ENCODE measurements around the gene GABRP.
"Not testable (repeated sequence)": the region's sequence is repeated elsewhere in the genome, so short reads cannot be mapped to it uniquely, and the experiment has no call there.

GABRP gene

DNA sequence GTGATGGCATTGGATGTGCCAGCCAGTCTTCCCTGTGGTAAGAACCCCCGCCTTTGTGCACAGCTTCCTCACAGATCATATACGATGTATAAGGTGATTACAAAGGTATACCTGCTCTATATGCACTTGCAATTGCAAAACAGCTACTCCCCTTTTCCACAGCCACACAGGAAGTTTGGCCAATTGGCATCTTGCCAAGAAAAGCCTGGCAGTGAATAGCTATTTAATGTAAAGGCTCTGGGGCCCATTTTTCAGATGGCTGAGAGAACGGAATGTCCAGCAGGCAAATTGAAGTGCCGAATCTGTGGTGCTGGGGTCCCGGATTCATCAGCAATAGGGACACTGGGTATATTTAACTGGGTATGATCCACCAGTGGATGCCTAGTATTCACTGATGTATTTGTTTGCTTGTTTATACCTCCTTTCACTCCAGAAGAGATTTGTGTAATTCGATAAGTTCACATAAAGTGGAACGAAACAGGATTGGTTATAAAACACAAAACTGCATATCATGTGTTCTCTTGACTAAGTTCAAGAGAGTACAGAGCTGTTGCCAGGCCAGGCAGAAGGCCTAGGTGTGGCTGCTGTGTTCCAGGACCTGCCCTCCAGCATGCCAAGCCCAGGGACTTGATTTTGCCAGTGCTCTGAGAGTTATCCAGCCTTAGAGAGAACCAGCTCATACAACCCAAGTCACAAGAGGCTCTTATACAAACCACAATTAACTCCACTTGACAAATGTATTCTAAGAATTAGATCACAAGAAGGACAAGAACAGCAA lies 27.7 kb upstream of the GABRP start:
- DNase-seq (ENCODE audit: low spot score), result no peak

DNA sequence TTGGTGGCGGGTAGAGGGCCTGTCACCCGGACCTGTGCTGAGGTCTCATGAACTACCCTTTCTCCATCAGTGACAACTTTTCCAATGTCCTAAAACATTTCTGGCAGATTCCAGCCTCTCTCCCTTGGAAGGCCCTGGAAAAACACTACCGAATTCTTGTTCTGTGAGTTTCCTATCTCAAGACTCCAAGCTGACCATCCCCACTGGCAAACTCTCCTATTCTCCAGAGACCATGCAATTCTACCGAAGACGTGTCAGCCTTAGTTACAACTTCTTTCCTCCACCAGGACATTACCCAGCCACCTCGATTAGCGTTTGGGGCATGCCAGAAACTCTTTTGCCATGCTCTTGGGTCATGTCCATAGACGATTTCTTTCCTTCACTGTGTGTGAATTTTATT lies 26.8 kb upstream of the GABRP start:
- DNase-seq (ENCODE audit: low spot score), result no peak

DNA sequence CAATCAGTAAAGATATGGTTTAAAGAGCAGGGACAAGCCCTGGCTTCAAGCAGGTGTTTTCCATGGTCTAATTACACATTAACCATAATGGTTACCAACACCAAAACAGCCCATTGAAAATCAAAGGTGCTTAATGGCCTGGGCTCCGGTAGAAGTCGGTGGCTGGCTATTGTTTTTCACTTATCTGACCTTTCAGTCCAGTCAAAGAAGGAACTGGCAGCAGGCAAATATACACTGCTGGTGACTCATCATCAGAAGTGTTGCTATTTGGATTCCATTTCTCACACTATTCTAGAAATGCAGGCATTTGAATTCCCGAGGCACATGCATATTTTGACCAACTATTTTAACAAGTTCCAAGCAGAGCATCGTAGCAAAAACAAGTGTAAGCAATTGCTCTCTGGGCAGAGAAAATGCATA lies 26.3 kb upstream of the GABRP start:
- DNase-seq (ENCODE audit: low spot score), result no peak

DNA sequence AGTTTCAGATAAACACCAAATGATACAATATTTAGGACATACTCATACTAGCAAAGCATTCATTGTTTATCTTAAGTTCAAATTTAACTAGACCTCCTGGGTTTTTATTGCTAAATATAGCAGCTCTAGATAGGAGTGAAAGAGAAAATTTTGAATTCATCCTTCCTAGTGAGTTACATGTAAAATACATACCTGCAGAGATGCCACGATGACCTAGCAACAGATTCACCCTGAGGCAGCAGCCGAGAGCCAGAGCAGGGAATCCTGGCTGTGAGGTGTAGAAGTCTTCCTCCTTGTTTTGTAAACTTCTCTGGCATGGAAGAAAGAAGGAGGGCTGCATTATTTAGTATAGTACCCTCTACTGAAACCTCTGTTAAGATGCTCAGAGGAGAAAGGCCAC lies 25.9 kb upstream of the GABRP start:
- DNase-seq (ENCODE audit: low spot score), result no peak

DNA sequence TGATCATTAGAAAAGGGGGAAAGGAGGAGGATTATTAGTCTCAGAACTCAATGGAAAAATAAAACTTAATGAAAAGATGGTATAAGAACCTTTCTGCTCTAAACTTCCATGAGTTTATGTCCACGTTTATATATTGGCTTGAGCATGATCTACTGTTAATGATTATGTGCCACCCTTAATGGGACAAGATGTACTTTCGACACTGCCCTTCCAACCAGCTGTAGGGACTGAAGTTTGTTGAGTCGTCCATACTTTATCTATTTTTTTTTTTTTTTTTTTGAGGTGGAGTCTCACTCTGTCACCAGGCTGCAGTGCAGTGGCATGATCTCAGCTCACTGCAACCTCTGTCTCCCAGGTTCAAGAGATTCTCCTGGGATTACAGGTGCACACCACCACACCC lies 25.0 kb upstream of the GABRP start:
- DNase-seq (ENCODE audit: low spot score), result no peak

DNA sequence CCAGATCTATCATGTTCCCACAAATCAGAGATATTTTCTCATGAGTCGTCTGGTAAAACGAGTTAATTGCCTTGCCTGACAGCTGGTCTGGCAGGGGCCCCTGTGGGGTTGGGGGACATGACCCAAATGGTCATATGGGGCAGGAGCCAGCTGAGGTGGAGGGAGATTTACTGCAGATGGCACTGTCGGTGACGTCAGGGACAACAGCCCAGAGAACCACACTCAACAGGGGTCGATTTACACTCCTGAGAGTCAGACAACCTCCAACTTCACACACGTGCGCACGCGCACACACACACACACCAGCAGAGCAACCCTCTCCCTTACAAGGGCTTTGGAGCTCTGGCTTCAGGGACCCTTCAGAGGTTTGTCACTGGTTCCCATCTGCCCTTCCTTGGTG lies 23.4 kb upstream of the GABRP start:
- DNase-seq (ENCODE audit: low spot score), result no peak

DNA sequence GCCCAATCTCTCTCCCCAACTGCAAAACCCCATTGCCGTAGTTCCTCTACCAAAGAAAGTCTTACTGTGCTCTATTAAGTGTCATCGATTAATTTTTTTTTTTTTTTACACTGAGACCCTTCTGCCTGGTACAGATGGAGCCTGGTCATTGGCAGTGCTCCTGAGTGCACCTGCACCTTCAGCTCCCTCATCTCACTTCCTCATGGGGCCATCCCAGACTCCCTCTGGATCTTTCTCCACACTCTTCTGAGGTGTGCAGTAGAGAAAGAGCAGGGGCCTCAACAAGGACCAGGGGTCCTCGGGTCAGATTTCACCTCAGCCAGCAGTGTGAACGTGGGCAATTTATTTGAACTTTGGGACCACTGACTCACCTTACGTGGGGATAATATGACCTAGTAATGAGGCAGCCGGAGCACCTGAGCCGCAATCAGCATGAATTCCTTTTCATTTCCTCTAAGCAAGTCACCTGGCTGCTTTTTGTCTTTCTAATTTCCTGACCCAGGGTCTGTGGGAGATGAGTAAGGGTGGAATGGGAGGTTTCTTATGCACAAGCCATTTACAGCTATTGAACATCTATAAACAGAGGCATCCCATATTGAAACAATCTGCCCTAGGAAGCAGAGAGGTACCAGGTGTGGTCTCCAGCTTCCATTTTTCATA lies 22.3 kb upstream of the GABRP start:
- no peak for DNase-seq (ENCODE audit: low spot score)

DNA sequence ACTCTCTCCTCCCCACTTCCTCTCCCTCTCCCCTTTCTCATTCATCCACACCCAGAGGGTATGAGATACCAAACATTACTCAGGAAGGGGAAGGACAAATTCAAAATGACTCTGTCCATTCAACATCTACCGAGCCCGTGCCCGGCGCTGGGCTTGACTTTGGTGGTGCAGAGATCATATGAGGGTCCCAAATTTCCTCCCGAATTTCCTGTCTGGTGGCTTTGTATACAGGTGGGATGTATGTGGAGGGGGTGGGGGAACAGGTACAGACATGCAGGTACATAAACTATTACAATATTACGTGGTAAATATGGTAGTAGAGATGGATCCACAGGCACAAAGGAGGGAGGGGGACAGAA lies 21.8 kb upstream of the GABRP start:
- no peak for DNase-seq (ENCODE audit: low spot score)

DNA sequence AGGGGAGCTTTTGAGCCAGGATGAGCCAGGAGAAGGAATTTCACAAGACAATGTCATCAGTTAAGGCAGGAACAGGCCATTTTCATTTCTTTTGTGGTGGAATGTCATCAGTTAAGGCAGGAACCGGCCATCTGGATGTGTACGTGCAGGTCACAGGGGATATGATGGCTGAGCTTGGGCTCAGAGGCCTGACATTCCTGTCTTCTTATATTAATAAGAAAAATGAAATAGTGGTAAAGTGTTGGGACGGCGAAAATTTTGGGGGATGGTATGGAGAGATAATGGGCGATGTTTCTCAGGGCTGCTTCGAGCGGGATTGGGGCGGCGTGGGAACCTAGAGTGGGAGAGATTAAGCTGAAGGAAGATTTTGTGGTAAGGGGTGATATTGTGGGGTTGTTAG lies 21.2 kb upstream of the GABRP start:
- not testable (repeated sequence) for DNase-seq (ENCODE audit: low spot score)

DNA sequence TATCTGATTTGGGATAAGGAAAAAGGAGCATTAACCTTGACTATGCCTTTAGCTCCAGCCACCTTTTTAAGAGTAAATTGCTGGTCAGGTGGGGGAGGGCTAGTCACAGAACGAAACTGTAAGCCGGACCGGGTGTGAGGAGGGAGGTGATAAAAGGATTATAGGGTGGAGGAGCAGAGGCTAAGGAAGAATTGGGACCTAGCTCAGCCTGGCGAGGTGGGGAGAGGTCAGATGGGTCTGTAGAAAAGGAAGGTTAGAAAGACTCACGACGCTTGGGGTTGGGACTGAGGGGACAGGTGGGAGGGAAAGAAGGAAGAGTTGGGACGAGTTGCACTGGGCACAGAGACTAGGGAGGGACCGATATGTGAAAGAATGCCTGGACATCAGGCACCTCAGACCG lies 17.7 kb upstream of the GABRP start:
- DNase-seq (ENCODE audit: low spot score), result not testable (repeated sequence)

DNA sequence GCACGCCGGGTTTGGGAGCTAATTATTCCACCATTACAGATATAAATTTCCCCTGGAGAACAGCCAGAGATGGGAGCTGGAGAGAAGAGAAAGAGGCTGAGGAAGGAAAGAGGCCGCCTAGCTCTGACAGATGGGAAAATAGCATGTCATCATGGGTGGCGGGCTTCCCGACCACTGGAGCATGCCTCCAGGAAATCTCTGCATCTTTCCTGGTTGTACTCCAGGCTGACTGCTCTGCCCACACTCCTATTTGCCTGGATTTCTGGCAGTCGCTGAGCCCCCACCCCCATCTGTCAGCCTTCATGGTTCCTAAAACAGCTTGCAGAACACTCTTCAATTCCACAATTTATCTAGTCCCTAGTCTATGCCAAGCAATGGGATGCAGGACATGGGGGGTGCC lies 14.3 kb upstream of the GABRP start:
- no peak for DNase-seq (ENCODE audit: low spot score)

DNA sequence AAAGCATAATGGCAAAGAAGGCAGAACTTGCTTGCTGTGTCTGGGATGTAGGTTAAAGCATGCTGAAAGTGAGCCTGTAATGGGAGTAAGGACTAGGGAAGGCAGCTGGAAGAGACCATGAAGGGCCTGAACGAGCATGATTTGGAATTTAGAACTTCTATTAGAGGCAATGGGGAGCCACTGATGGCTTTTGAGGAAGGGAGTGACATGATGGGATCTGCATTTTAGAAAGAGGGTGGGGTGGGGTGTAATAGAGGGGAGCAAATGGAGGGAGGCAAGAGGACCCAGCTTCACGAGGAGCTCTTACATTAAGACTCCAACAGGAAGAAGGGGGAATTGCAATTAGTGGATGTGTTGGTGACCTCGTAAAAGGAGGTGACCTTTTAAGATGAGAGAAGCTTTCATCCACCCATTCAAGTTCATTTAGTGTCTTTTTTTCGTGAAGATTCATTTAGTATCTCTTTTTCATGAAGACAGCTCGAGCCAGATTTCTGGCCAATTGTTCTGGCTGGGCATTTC lies 13.6 kb upstream of the GABRP start:
- DNase-seq (ENCODE audit: low spot score), result no peak

DNA sequence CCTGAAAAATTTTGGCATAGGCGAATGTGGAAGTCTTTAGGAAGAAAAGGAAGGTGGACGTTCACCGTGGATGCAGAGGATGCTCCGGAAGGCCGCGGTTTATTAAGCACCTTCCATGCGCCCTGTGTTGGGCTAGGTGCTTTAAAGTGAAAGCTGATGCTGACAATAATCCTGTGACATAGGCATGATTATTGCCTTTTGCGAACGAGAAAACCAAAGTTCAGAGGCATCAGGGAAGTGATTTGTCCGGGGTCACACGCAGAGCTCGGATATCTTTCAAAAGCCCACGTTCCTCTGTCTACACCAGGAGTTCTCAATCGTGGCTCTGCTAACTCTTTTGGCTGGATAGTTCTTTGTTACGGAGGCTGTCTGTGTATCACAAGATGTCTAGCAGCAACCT lies 12.0 kb upstream of the GABRP start:
- no peak for DNase-seq (ENCODE audit: low spot score)

DNA sequence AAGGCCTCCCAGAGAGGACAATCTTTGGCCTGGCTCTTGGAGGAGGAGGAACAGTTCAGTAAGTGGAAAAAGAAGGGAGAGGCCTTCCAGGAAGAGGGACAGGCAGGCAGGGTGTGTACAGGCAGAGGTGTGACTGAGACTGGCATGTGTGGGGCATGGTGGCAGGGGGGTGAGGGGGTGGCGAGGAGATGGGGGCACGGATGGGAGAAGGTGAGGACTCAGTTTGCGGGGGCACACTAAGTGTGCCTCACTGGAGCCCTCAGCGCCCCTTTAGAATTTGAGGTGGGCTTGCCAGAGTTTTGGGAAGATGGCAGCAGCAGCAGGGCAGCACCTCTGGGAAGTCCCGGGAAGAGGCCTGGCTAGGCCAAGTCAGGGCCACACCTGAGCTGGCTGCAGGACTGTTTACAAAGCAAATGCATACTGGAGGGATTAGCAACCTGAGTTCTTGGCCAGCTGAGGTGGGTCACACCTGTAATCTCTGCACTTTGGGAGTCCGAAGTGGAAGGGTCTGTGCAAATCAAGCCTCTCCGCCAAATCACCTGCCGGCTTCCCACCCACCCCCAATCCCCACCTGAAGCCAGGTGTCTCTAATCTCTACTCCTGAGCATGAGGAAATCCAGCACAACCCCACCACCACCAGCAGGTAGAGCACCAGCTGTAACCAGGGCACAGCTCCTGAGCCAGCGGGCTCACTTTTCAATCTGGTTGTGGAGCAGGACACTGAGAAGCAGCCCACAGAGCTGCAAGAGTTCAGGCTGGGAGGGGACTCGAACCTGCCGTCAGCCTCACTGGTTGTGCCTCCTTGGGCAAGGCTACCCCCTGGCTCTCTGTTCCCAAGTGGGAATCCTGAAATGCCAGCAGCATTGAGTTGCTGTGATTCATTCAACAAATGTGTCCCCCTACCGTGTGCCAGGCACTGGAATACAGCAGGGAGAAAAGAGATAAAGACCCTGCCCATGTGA lies 10.2 kb upstream of the GABRP start:
- DNase-seq (ENCODE audit: low spot score), result no peak

DNA sequence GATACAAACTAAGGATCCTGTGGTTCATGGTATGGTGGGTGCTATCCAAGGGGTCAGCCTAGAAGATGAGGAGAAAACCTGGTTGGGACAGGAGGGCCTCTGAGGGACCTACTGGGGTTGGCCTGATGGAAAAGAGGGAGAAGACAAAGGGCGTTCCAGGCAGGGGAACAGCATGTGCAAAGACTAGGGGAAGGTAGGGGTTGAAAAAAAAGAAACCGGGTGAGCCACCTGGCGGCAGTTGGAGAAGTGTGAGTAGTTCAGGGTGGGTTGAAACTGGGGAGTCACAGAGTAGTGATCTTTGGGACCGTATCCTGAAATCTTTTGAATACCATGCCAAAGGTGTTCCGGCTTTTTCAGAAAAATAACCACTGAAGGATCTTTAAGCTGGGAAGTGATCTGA lies 8.7 kb upstream of the GABRP start:
- DNase-seq (ENCODE audit: low spot score), result no peak

DNA sequence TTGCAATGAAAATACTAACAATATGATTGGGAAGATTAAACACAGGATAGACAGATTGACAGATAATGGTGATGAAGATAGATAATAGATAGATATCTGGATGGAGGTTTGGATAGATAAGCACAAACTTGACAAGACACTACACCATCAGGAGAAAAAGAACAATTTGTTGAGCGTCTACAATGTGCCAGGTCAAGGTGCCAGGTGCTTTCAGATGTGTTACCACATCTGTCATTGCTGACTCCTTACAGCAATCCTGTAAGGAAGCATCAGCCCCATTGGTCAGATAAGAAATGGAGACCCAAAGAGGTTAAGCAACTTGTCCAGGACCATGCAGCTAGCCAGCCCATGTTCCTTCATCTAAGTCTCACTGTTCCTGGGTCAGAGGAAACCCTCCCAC lies 1.6 kb upstream of the GABRP start:
- no peak for DNase-seq (ENCODE audit: low spot score)

DNA sequence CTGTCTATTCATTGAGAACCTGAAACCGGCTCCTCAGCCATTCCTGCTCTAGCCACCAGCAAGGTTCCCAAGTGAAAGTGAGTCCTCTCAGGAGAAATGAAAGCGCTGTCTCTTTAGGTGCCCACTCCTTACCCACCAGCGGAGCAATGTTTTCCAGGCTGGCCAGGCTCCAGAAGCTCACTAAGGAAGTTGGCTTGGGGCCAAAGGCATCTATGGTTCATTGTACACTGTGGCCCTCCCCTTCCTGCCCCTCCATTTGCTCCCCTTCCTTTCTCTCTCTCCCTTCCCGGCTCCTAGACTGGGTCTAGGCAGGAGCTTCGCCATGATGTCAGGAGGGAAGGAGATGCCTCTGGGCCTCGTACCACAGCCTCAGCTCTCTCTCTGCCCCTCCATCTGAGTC lies 1.1 kb upstream of the GABRP start:
- DNase-seq (ENCODE audit: low spot score), result no peak

DNA sequence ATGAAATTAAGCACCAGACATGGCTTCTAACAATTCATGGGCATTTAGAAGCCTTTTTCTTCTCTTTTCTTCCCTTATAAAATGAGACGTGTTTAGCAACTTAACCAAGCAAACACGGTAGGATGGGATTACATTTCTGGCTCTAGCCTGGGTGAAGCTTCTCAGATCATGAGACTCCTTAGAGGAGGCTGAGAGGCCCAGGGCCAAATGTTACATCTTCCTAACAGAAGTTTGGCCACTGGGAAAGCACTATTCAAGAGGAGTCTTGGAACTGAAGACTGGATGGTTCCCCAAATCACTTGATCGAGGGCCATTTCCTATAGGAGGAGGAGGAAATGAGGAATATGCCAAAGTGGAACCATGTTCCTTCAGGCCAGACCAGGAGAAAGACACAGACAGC lies 1.9 kb downstream of the GABRP start:
- no peak for DNase-seq (ENCODE audit: low spot score)

DNA sequence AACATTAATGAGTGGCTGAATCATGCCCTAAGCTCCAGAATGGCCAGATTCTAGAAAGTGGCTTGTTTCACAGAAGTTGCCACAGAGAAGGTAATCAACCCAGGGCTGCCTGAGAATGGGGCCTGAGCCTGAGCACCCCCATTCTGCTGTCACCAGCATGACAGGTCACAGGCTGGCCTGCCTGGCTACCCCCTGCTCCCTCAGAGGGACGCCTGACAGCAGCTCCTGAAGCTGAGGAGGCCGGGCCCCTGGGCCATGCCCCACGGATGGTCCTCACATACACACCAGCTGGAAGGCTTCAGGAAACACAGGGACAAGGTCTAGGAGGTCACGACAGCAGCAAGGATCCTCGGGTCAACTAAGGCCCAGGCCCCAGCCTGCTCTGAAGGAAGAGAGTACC lies 3.7 kb downstream of the GABRP start:
- DNase-seq (ENCODE audit: low spot score), result no peak

DNA sequence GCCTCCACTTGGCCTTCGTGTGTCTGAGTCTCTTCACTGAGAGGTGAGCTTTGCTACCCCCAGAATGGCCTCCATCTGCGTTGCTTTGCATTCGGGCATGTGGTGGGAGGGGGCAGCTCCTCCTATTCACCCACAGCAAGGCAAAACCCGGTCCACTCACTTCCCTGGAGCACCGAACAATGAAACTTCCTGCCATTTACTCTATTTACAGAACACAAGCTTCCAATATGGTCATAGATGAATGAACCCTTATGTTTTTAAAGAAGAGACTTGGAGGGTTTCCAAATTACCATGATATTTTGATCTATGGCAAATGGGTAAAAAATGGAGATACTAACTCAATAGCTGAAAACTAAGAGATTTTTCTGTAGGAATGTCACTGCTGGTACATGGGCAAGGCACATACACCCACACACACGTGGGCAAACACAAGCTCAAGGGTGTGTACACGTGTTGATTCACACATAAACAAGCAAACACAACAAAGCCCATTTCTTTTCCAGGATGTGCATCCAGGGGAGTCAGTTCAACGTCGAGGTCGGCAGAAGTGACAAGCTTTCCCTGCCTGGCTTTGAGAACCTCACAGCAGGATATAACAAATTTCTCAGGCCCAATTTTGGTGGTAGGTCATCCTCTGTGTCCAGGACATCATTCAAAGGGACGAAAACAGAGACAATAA lies 5.2 kb downstream of the GABRP start:
- no peak for DNase-seq (ENCODE audit: low spot score)

DNA sequence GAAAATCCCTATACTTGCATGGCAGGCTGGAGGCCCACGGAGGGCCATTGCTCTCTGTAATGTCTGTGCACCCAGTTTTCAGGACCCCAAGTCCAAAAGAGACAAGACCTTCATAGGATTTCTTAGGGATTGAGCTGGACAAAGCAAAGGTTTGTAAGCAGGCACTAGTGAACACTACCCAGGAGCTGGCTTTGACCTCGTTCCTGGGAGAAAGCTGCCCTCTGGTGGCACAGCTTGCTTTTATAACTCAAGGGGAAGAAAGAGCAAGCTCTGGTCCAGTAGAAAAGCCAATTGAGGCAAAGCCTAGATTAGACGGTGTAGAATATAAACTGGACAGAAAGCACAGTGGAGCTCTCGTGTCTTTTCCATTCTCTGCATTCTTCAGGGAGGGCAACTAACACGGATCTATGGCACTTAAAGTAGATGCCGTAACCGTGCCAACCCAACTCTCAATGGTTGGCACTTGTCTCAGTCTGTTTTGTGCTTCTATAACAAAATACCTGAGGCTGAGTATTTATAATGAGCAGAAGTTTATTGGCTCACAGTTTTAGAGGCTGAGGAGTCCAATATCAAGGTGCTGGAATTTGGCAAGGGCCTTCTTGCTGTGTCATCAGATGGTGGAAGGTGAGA lies 7.9 kb downstream of the GABRP start:
- peak; percentile 18 for DNase-seq (ENCODE audit: low spot score)

DNA sequence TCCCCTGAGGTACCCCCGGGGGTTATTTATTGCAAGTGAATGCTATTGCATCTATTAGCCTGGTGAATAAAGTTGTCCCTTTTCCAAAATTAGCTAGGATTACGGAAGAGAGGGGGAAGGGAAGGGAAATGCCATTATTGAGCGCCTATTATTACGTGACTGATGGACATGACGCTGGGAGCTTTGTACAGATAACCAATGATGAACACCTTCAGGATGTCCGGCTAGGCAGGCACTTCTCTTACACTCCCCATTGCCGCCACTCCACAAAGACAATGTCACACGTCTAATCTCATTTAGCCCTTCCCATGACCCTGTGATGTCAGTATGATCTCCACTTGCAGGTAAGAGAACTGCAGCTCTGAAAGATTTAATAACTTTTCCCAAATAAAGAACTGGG lies 9.4 kb downstream of the GABRP start:
- DNase-seq (ENCODE audit: low spot score), result no peak
